GM19023 (cell line): ENCODE data around the gene ITGAX.
A peak's percentile ranks its signal among the peaks of the same experiment; 100 is the strongest.
"Not testable (repeated sequence)": the region's sequence is repeated elsewhere in the genome, so short reads cannot be mapped to it uniquely, and the experiment has no call there.

ENCODE experiments used
- ATAC-seq: cut with Tn5 transposase; IDR thresholded peaks from one replicate; pipeline ENCODE4 v1.9.1; 2021; ENCODE audit warnings: mild to moderate bottlenecking, moderate library complexity; ENCODE audit not compliant: unreplicated experiment

The ITGAX gene

DNA sequence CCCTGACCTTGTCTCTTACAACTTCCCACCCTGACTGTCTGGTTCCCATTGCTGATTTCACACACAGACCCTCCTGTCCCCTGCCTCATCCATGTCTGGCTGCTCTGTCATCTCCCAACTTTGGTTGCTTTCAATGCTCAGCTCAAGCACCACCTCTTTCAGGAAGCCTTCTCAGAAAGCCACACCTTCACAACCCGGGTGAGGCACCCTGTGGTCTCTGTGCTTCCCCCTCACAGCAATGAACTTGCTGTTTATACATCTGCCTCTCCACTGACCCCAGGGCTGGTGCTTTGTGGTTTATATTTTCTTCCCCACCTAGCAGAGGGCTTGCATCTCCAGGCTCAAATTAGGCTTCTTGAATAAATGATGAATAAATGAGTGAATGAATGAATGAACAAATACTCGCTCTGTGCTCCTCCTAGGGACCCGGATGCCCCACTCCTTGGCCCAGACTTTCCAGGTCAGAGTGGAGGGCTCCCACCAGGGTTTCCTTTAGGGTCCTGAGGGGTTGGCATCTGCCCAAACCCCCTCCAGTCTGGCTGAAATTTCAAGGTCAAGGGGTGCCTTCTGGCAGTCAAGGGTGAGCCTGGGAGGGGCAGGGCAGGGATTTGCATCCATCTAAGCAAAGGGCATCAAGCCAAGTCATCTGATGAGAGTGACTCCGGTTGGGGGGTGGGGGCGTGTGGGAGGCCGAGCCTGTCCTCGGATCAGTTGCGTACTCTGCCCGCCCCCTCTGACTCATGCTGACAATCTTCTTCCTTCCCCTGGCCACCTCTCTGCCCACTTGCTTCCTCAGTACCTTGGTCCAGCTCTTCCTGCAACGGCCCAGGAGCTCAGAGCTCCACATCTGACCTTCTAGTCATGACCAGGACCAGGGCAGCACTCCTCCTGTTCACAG is at the start of gene ITGAX:
TSS of gene ITGAX (plus strand) at position 783 of the 898 bp plus-strand sequence. CDS start at position 862, 79 bp downstream.
- ATAC-seq = peak; percentile 79

DNA sequence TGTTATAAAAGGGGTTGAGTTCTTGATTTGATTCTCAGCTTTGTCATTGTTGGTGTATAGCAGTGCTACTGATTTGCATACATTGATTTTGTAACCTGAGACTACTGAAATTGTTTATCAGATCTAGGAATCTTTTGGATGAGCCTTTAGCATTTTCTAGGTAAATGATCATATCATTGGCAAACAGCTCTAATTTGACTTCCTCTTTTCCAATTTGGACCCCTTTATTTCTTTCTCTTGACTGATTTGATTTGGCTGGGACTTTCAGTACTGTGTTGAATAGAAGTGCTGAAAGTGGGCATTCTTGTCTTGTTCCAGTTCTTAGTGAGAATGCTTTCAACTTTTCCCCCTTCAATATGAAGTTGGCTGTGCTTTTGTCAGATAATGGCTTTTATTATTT is 49.8 kb upstream of the ITGAX start:
- no peak for ATAC-seq

DNA sequence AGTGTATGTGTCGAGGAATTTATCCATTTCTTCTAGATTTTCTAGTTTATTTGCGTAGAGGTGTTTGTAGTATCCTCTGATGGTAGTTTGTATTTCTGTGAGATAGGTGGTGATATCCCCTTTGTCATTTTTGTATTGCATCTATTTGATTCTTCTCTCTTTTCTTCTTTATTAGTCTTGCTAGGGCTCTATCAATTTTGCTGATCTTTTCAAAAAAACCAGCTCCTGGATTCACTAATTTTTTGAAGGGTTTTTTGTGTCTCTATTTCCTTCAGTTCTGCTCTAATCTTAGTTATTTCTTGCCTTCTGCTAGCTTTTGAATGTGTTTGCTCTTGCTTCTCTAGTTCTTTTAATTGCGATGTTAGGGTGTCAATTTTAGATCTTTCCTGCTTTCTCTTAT is 46.6 kb upstream of the ITGAX start:
- ATAC-seq = not testable (repeated sequence)

DNA sequence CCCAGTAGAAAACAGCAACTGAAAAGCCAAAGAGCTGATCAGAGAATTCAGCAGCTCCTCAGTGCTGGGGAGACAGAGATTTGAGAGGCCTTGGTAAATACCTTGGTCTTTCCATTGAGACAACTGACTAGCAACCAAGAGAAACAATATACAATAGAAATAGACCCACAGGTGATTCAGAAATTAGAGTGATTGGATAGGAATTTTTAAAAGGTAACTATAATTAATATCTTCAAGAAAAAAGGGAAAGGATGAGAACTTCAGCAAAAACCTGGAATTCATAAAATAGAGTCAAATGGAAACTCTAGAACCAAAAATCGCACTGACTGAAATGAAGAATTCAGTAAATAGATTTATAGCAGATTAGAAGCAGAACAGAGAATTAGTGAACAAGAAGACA is 32.5 kb upstream of the ITGAX start:
- ATAC-seq = no peak

GRCh38 chr16:31323959-31324629 is 30.9 kb upstream of the ITGAX start:
- no peak for ATAC-seq

DNA sequence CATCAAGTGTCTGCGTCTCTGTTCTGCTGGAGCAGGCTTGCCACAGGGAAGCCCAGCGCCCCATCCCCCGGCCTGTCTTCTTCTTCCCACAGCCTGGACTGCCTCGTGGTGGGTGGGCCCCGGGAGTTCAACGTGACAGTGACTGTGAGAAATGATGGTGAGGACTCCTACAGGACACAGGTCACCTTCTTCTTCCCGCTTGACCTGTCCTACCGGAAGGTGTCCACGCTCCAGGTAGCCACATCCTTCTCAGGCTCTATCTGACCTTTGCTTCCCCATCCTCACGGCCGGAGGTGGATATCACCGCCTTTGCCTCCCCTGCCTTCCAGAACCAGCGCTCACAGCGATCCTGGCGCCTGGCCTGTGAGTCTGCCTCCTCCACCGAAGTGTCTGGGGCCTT is 29.8 kb upstream of the ITGAX start:
- no peak for ATAC-seq

DNA sequence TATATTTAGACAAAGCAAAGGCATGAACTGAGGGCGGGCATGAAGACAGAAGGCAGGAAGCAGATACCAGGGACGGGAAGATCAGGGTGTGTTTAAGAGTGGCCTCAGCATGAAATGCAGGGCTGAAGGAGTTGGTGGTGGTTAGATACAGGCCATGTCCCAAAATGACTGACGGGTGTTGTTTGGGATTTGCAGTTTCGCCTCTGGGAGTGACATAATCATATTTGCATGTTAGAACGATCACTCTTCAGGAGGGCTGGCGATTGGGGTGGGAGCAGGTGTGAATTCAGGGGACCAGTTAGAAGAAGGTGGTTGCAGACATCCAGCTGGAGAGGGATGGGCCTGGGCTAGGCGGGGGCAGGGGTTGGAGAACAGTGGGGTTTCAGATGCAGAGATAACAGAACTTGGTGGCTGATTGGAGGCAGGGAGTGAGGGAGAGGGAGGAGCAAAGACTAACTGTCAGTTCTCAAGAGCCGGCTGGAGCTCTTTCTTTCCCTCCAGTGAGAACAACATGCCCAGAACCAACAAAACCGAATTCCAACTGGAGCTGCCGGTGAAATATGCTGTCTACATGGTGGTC is 27.2 kb upstream of the ITGAX start:
- no peak for ATAC-seq

DNA sequence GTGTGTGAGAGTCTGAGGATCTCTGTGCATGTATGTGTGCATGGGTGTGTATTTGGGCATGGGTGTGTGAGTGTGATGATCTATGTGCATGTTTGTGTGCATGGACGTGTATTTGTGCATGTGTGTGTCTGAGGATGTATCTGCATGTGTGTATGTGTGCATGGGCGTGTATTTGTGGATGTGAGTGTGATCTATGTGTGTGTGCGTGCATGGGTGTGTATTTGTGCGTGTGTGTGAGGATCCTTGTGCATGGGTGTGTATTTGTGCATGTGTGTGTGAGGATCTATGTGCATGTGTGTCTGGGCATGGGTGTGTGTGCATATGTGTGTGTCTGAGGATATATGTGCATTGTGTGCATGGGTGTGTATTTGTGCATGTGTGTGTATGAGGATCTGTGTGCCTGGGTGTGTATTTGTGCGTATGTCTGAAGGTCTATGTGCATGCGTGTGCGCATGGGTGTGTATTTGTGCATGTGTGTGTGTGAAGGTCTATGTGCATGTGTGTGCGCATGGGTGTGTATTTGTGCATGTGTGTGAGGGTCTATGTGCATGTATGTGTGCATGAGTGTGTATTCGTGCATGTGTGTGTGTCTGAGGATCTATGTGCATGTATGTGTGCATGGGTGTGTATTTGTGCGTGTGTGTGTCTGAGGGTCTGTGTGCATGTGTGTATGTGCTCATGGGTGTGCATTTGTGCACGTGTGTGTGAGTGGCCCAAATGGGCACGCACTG is 26.5 kb upstream of the ITGAX start:
- no peak for ATAC-seq

DNA sequence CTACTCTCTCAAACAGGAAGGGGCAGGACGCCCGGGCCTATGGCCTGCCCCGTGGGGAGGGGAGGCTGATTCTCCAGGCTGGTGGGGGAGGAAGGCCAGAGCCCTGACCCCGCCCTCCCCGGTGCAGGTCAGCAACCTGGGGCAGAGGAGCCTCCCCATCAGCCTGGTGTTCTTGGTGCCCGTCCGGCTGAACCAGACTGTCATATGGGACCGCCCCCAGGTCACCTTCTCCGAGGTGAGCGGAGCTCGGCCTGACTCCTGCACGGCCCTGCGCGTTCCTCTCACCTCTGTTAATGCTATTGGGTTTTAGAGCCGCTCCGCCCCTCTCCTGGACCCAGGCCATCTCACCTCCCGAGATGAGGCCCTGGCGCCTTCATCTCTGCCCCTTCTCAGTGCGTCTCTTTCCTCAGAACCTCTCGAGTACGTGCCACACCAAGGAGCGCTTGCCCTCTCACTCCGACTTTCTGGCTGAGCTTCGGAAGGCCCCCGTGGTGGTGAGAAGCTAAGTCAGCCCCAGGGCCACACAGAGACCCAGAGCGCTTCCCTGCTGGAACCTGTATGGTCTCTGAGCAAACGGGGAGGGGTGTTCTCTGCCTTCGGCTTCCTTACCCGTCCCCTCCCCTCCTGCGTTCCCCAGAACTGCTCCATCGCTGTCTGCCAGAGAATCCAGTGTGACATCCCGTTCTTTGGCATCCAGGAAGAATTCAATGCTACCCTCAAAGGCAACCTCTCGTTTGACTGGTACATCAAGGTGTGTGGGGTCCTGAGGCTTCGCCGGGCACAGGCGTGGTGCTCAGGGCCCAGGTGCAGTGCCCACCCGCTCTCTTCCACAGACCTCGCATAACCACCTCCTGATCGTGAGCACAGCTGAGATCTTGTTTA is 25.1 kb upstream of the ITGAX start:
- ATAC-seq = no peak

DNA sequence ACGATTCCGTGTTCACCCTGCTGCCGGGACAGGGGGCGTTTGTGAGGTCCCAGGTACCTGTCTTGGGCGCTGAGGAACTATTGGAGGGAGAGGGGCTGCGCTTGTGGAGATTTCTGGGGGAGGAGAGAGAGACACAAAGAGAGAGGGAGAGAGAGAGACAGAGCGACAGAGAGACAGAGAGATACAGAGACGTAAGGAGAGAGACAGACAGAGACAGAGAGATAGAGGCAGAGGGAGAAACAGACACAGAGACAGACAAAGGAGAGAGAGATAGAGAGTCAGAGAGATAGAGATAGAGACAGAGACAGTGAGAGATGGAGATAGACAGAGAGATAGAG is 24.5 kb upstream of the ITGAX start:
- no peak for ATAC-seq

DNA sequence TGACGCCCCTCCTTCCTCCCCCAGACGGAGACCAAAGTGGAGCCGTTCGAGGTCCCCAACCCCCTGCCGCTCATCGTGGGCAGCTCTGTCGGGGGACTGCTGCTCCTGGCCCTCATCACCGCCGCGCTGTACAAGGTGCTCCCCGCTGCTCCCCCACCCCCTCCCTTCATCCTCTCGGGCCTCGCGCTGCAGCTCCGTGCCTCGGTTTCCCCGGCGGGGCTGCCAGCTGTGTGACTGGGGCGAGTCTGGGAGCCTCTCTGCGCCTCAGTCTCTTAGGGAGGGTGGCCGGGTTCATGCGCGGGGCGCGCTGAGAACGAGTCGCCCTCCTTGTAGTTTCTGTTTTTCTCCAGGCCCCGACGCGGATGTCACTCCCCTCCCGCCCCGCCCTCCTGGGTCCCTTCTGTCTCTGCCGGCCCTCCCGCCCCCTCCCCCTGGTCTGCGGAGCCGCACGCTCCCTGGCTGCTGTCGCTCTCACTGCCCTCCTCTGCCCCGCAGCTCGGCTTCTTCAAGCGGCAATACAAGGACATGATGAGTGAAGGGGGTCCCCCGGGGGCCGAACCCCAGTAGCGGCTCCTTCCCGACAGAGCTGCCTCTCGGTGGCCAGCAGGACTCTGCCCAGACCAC is 23.7 kb upstream of the ITGAX start:
- no peak for ATAC-seq

- no peak for ATAC-seq
Measured at GRCh38 chr16:31331807-31332301, 23.1 kb upstream of the ITGAX start.

DNA sequence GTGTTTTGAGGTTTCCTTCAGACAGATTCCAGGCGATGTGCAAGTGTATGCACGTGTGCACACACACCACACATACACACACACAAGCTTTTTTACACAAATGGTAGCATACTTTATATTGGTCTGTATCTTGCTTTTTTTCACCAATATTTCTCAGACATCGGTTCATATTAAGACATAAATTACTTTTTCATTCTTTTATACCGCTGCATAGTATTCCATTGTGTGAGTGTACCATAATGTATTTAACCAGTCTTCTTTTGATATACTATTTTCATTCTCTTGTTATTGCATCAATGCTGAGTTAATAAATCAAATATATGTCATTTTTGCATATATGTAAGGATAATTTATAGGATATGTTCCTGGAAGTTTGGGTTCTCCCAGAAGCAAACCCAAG is 22.4 kb upstream of the ITGAX start:
- ATAC-seq = no peak

DNA sequence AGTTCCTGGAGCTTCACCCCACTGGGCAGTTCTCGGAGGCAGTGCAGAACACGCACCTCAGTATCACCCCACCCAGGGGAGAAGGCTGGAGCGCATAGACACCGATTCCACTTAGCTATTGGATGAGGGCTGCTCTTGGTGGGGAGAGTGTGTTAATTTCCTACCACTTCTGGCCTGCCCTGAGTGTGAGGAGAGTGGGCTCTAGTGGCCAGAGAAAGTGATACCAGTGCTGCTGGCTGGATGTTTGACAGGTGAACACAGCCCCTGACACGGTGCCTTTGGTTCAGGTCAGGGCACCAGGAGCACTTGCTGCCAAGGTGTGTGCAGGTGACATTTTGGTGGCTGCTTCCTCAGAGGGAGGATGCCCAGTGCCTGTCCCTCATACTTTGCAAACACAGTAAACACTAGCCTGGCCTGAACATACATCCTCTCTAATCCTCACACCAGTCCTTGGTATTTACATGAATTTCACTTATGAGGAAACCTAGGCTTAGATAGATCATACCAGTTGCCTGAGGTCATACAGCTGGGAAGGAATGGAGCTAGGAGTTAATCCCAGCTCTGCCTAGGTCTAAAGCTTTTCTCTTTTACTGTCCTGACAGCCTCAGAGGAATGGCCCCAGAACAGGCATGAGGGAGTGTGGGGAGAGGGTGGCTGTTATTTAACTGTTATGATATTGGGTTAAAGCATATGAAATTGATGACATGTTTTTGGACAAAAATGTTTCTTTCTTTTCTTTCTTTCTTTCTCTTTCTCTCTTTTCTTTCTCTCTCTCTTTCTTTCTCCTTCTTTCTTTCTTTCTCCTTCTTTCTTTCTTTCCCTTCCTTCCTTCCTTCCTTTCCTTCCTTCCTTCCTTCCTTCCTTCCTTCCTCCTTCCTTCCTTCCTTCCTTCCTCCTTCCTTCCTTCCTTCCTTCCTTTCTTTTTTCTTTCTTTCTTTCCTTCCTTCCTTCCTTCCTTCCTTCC is 21.0 kb upstream of the ITGAX start:
- ATAC-seq = peak; percentile 67

DNA sequence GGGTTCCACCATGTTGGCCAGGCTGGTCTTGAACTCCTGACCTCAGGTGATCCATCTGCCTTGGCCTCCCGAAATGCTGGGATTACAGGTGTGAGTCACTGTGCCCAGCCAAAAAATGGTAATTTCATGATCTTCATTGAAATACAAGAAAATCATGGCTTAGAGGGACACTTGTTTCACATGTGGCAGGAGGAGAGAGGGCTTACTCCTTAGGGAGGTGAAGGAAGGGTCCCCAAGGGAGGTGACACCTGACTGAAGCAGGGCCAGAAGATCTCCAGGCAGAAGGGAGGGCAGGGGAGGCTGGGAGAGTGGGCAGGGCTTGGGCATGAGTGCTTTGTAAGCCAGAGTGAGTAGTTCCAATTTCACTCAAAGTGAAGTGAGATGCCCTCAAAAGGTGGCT is 20.0 kb upstream of the ITGAX start:
- ATAC-seq = no peak

- no peak for ATAC-seq
Measured at GRCh38 chr16:31335431-31335830, 19.5 kb upstream of the ITGAX start.

DNA sequence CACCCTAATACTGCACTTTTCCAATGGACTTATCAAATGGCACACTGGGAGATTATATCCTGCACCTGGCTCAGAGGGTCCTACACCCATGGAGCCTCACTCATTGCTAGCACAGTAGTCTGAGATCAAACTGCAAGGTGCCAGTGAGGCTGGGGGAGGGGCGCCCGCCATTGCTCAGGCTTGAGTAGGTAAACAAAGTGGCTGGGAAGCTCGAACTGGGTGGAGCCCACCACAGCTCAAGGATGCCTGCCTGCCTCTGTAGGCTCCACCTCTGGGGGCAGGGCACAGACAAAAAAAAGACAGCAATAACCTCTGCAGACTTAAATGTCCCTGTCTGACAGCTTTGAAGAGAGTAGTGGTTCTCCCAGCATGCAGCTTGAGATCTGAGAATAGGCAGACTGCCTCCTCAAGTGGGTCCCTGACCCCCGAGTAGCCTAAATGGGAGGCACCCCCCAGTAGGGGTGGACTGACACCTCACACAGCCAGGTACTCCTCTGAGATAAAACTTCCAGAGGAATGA is 16.8 kb upstream of the ITGAX start:
- ATAC-seq = not testable (repeated sequence)

DNA sequence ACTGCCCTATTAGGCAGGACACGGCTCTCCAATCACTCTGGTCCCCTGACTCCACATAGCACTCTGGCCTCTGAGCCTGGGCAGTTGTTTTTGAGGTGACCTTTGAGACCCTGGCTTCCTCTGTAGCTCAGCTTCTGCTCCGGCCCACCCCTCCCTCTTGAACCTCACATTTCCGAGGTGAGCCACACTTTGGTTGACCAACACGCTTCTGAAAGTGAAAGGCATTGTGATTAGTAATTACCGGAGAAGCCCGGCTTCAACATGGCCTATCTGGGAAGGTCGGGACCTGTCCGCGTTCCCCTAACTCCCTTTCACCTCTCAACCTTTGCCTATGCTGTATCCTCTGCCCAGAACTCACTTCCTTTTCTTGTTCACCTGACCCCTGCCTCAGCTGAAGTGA is 10.3 kb upstream of the ITGAX start:
- ATAC-seq = peak; percentile 88
